ENCODE measurements around the gene CYTIP.
"Not testable (repeated sequence)": the region's sequence is repeated elsewhere in the genome, so short reads cannot be mapped to it uniquely, and the experiment has no call there.

The CYTIP gene

GRCh38 chr2:157386747-157387146, 57.1 kb downstream of the CYTIP start:
- no peak for DNase-seq (ENCODE audit: extremely low read depth, low read depth)
- no peak for TF ChIP-seq CTCF (IDR thresholded peaks at IDR 0.05; ENCODE audit: low read depth, low read length, missing control alignments)
- no peak overlapping the region for H3K4me3 ChIP-seq (replicated peaks; ENCODE audit: low read depth, low read length)

- no peak for DNase-seq (ENCODE audit: extremely low read depth, low read depth)
- no peak overlapping the region for H3K4me3 ChIP-seq (replicated peaks; ENCODE audit: low read depth, low read length)
- no peak for TF ChIP-seq CTCF (IDR thresholded peaks at IDR 0.05; ENCODE audit: low read depth, low read length, missing control alignments)
Measured at GRCh38 chr2:157386247-157386646, 57.6 kb downstream of the CYTIP start.

DNA sequence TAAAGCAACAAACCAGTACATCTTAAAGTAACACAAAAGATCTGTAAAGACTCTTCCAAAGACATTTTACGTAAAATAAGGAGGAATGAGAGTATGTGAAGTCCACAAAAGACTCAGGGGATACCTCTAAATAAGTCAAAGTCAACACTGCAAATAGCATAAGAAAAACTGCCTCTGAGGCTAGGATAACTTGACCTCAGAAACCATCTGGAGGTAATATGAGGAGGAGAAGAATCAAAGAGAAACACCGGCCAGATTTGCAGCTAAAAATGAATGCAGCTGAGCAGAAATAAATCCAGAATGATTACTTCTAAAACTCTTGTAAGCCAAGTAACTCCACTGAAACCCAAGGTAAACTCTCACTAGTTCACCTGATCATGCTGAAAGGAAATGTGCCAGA, 66.0 kb downstream of the CYTIP start:
- no peak for DNase-seq (ENCODE audit: extremely low read depth, low read depth)
- no peak for TF ChIP-seq CTCF (IDR thresholded peaks at IDR 0.05; ENCODE audit: low read depth, low read length, missing control alignments)
- H3K4me3 ChIP-seq (replicated peaks; ENCODE audit: low read depth, low read length), result no peak overlapping the region

DNA sequence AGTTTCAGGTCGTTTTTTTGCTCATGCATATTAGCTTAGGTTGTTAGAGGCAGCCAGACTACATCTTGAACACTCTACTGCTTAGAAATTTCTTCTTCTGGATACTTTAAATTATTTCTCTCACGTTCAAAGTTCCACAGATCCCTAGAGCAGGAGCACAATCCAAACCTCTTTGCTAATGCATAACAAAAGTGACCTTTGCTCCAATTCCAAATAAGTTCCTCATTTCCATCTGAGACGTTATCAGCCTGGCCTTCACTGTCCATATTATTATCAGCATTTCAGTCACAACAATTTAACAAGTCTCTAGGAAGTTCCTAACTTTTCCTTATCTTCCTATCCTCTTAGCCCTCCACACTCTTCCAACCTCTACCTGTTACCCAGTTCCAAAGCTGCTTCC, 67.8 kb downstream of the CYTIP start:
- TF ChIP-seq CTCF (IDR thresholded peaks at IDR 0.05; ENCODE audit: low read depth, low read length, missing control alignments), result no peak
- no peak overlapping the region for H3K4me3 ChIP-seq (replicated peaks; ENCODE audit: low read depth, low read length)
- no peak for DNase-seq (ENCODE audit: extremely low read depth, low read depth)

DNA sequence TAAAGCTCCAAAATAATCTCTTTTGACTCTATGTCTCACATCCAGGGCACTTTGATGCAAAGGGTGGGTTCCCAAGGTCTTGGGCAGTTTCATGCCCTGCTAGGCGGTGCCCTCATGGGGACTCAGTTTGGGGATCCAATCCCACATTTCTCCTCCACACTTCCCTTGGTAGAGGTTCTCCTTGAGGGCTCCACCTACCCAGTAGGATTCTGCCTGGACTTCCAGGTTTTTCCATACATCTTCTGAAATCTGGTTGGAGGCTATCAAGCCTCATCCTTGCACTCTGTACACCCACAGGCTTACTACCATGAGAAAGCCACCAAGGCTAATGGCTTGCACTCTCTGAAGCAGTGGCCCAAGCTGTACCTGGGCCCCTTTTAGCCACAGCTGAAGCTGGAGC, 68.5 kb downstream of the CYTIP start:
- H3K4me3 ChIP-seq (replicated peaks; ENCODE audit: low read depth, low read length), result no peak overlapping the region
- DNase-seq (ENCODE audit: extremely low read depth, low read depth), result no peak
- TF ChIP-seq CTCF (IDR thresholded peaks at IDR 0.05; ENCODE audit: low read depth, low read length, missing control alignments), result no peak

DNA sequence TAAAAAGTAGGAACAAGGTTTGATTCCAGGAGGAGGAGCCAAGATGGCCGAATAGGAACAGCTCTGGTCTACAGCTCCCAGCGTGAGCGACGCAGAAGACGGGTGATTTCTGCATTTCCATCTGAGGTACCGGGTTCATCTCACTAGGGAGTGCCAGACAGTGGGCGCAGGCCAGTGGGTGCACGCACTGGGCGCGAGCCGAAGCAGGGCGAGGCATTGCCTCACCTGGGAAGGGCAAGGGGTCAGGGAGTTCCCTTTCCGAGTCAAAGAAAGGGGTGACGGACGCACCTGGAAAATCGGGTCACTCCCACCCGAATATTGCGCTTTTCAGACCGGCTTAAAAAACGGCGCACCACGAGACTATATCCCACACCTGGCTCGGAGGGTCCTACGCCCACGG, 75.4 kb downstream of the CYTIP start:
- not testable (repeated sequence) for H3K4me3 ChIP-seq (replicated peaks; ENCODE audit: low read depth, low read length); DNase-seq (ENCODE audit: extremely low read depth, low read depth)

DNA sequence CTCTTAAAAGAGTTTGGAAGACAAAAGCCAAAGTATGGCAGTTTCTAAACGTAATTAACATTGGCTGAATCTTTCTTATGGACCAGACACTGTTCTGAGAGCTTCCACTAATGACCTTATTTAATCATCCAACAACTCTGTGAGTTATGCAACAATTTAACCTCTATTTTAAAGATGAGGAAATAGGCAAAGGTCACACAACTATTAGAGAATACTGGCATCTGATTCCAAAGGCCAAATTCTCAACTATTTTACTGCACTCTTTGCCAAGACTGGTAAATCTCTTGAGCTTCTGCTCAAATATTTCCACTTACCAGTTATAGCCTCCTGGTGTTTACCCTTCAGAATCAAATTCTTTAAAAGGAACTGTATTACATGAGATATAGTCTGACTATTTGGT, 76.2 kb downstream of the CYTIP start:
- H3K4me3 ChIP-seq (replicated peaks; ENCODE audit: low read depth, low read length), result no peak overlapping the region
- no peak for DNase-seq (ENCODE audit: extremely low read depth, low read depth)
- no peak for TF ChIP-seq CTCF (IDR thresholded peaks at IDR 0.05; ENCODE audit: low read depth, low read length, missing control alignments)
